HG02973 (cell line): ENCODE data around the gene SLC39A7.

Experiments
- ATAC-seq: cut with Tn5 transposase; IDR thresholded peaks from one replicate; pipeline ENCODE4 v1.9.1; 2021; ENCODE audit warnings: moderate library complexity; ENCODE audit not compliant: unreplicated experiment

SLC39A7 gene

GRCh38 chr6:33204165-33204414, 3.4 kb downstream of the SLC39A7 start:
- no peak for ATAC-seq

GRCh38 chr6:33204415-33205190, 3.9 kb downstream of the SLC39A7 start, which contains the start of gene HSD17B8:
HSD17B8 (plus strand) TSS chr6:33204655; CDS start chr6:33204669, 14 bp downstream.
- peak; percentile 42 for ATAC-seq

GRCh38 chr6:33205191-33206026, 4.7 kb downstream of the SLC39A7 start:
- ATAC-seq: no peak

- no peak for ATAC-seq
These were observed 5.6 kb downstream of the SLC39A7 start for GRCh38 chr6:33206027-33206863.

GRCh38 chr6:33206864-33207551, 6.3 kb downstream of the SLC39A7 start:
- ATAC-seq: no peak

- ATAC-seq: no peak
These were observed 7.0 kb downstream of the SLC39A7 start for GRCh38 chr6:33207552-33208090.

- ATAC-seq: peak; percentile 34
These were observed 7.7 kb downstream of the SLC39A7 start, which contains the start of gene RING1 for GRCh38 chr6:33208091-33208967. RING1 (plus strand) TSS chr6:33208500; CDS start chr6:33208823, 323 bp downstream.

- no peak for ATAC-seq
These were observed 9.2 kb downstream of the SLC39A7 start for GRCh38 chr6:33209856-33210255.

GRCh38 chr6:33211136-33211535, 10.5 kb downstream of the SLC39A7 start:
- no peak for ATAC-seq

- no peak for ATAC-seq
These were observed 11.2 kb downstream of the SLC39A7 start for GRCh38 chr6:33211666-33212422.

- no peak for ATAC-seq
These were observed 12.1 kb downstream of the SLC39A7 start for GRCh38 chr6:33212857-33213165.

- no peak for ATAC-seq
These were observed 12.7 kb downstream of the SLC39A7 start for GRCh38 chr6:33213166-33213988.

GRCh38 chr6:33213989-33214335, 13.3 kb downstream of the SLC39A7 start:
- ATAC-seq: no peak

GRCh38 chr6:33215271-33216116, 14.8 kb downstream of the SLC39A7 start:
- ATAC-seq: no peak

- ATAC-seq: no peak
These were observed 15.5 kb downstream of the SLC39A7 start for GRCh38 chr6:33216117-33216649.

- ATAC-seq: no peak
These were observed 16.6 kb downstream of the SLC39A7 start for GRCh38 chr6:33217246-33217645.

GRCh38 chr6:33217681-33218080, 17.0 kb downstream of the SLC39A7 start:
- no peak for ATAC-seq
